HG03064 (cell line): ENCODE measurements around the gene SYT1.
"Not testable (repeated sequence)": the region's sequence is repeated elsewhere in the genome, so short reads cannot be mapped to it uniquely, and the experiment has no call there.

Experiments used
- ATAC-seq: cut with Tn5 transposase; IDR thresholded peaks from one replicate; pipeline ENCODE4 v1.9.1; 2021; ENCODE audit warnings: low read depth; ENCODE audit not compliant: unreplicated experiment

SYT1 gene

GRCh38 chr12:78964521-78964920, 99.9 kb downstream of the SYT1 start:
- no peak for ATAC-seq

GRCh38 chr12:78966062-78966461, 101.5 kb downstream of the SYT1 start:
- no peak for ATAC-seq

- ATAC-seq = no peak
Observed at GRCh38 chr12:78966926-78967325, 102.4 kb downstream of the SYT1 start.

GRCh38 chr12:78968226-78968625, 103.7 kb downstream of the SYT1 start:
- no peak for ATAC-seq

GRCh38 chr12:78970041-78970440, 105.5 kb downstream of the SYT1 start:
- no peak for ATAC-seq

- no peak for ATAC-seq
Observed at GRCh38 chr12:78977304-78977867, 112.8 kb downstream of the SYT1 start.

GRCh38 chr12:78994168-78994791, 129.7 kb downstream of the SYT1 start:
- no peak for ATAC-seq

- ATAC-seq = no peak
Observed at GRCh38 chr12:79000501-79000900, 135.9 kb downstream of the SYT1 start.

- no peak for ATAC-seq
Observed at GRCh38 chr12:79001404-79001803, 136.8 kb downstream of the SYT1 start.

GRCh38 chr12:79006306-79006705, 141.7 kb downstream of the SYT1 start:
- ATAC-seq = no peak

GRCh38 chr12:79008591-79008990, 144.0 kb downstream of the SYT1 start:
- no peak for ATAC-seq

- ATAC-seq = no peak
Observed at GRCh38 chr12:79012636-79013035, 148.1 kb downstream of the SYT1 start.

GRCh38 chr12:79016181-79016580, 151.6 kb downstream of the SYT1 start:
- no peak for ATAC-seq

- peak; percentile 69 for ATAC-seq
Observed at GRCh38 chr12:79019672-79020071, 155.1 kb downstream of the SYT1 start.

- no peak for ATAC-seq
Observed at GRCh38 chr12:79020106-79020505, 155.5 kb downstream of the SYT1 start.

- ATAC-seq = no peak
Observed at GRCh38 chr12:79021021-79021420, 156.4 kb downstream of the SYT1 start.

- ATAC-seq = no peak
Observed at GRCh38 chr12:79023261-79023660, 158.7 kb downstream of the SYT1 start.

GRCh38 chr12:79023784-79024183, 159.2 kb downstream of the SYT1 start:
- ATAC-seq = no peak

- ATAC-seq = no peak
Observed at GRCh38 chr12:79033788-79034187, 169.2 kb downstream of the SYT1 start.

- not testable (repeated sequence) for ATAC-seq
Observed at GRCh38 chr12:79044748-79045147, 180.2 kb downstream of the SYT1 start.

- not testable (repeated sequence) for ATAC-seq
Observed at GRCh38 chr12:79045149-79045703, 180.7 kb downstream of the SYT1 start.

- ATAC-seq = no peak
Observed at GRCh38 chr12:79046021-79046420, 181.4 kb downstream of the SYT1 start.
